GM23248 (cell line): ENCODE results near the gene TBC1D2B.

ENCODE experiments used
- EZH2 ChIP-seq: fragments of 200-600 bp; sonication (generic); IDR thresholded peaks from 2 replicates; pipeline ENCODE4 v1.6.1; 2018; ENCODE audit warnings: antibody characterized with exemption, mild to moderate bottlenecking; ENCODE audit not compliant: insufficient read depth, poor library complexity, severe bottlenecking
- EZH2phosphoT487 ChIP-seq: fragments of 200-600 bp; sonication (generic); IDR thresholded peaks from 2 replicates; pipeline ENCODE4 v1.6.1; 2018; ENCODE audit warnings: antibody characterized with exemption, moderate library complexity, mild to moderate bottlenecking, low read depth; ENCODE audit not compliant: insufficient read depth

GRCh38 chr15:77984446-77984861 is 93.1 kb downstream of the TBC1D2B start:
- TF ChIP-seq EZH2: no peak
- TF ChIP-seq EZH2phosphoT487: no peak
